Adrenal gland (tissue), 12 donors: ENCODE results near the gene EVPL. TPM values are rescaled to one million over a fixed set of nuclear protein-coding genes. Genes with fewer than 3 reads are reported as not detected.
"Not testable (repeated sequence)": the region's sequence is repeated elsewhere in the genome, so short reads cannot be mapped to it uniquely, and the experiment has no call there.

ENCODE experiments used
- DNase-seq, 7 donors: peaks; one replicate each; pipeline ENCODE4 v3.0.0-alpha.2; 2019 to 2020
- H3K27ac ChIP-seq, 5 donors: fragments of 200-600 bp; sonication (generic) in 4 of 5; 1 replicate in 3 of 5; 2 replicates in 2 of 5; pipeline versions ENCODE4 v1.5.1 to v1.8.0; 2016 to 2020; ENCODE audit warnings: mild to moderate bottlenecking in 1 of 5
- H3K27me3 ChIP-seq: fragments of 200-600 bp; 2 replicates; pipeline ENCODE4 v1.8.0; 2021
- H3K36me3 ChIP-seq, 2 donors: fragments of 200-600 bp; replicated peaks in 1 of 2; 1 replicate in 1 of 2; 2 replicates in 1 of 2; pipeline versions ENCODE4 v1.5.1 to v1.8.0; 2018 to 2022
- H3K4me1 ChIP-seq, 2 donors: fragments of 200-600 bp; replicated peaks in 1 of 2; 1 replicate in 1 of 2; 2 replicates in 1 of 2; pipeline versions ENCODE4 v1.5.1 to v1.8.0; 2018 to 2021
- H3K4me3 ChIP-seq, 4 donors: fragments of 200-600 bp; sonication (generic) in 3 of 4; one replicate each; pipeline ENCODE4 v1.5.1; 2016 to 2018
- H3K9me3 ChIP-seq, 3 donors: fragments of 200-600 bp; sonication (generic) in 1 of 3; replicated peaks in 1 of 3; 1 replicate in 2 of 3; 2 replicates in 1 of 3; pipeline versions ENCODE4 v1.5.1 to v1.8.0; 2016 to 2021
- CTCF ChIP-seq, 6 experiments: fragments of 450-650 bp in 4 of 6; fragments of 200-600 bp in 2 of 6; sonication (generic) in 1 of 6; IDR thresholded peaks; 1 replicate in 5 of 6; 2 replicates in 1 of 6; pipeline versions ENCODE4 v1.5.1 to v1.8.0; 2016 to 2021; ENCODE audit warnings: antibody characterized with exemption in 6 of 6, mild to moderate bottlenecking in 2 of 6, moderate library complexity in 1 of 6
- POLR2A ChIP-seq, 2 donors: fragments of 450-650 bp; IDR thresholded peaks; one replicate each; pipeline ENCODE4 v1.6.1; 2017; ENCODE audit warnings: antibody characterized with exemption in 2 of 2, mild to moderate bottlenecking in 2 of 2, moderate library complexity in 1 of 2
- WGBS, 4 donors: extraction: QIAGEN DNeasy Blood & Tissue Kit in 2 of 4; methylation state at CpG; one replicate each; pipeline versions ENCODE4 v1.1.5 to v1.1.7; 2013 to 2017; 5-methylcytosine and 5-hydroxymethylcytosine counted together
- intact Hi-C, 2 donors: fragments of 100-400 bp; cut with DNase I; formaldehyde crosslinking; loops; one replicate each; pipeline versions ENCODE4 v1.14.1 to v1.15.0; 2022 to 2023
- polyA plus RNA-seq, 3 donors: library from polyadenylated mRNA; stranded (reverse); fragments of 200-250 nt in 2 of 3; fragments of 350-450 nt in 1 of 3; fragmentation: Illumina TruSeq in 1 of 3; extraction: RNeasy Lipid Tissue Mini Kit (QIAGEN cat#74804) in 1 of 3; gene quantifications; one replicate each; pipeline ENCODE4 v1.2.3, GENCODE V29; 2013 to 2014
- total RNA-seq, 9 donors: library from RNA; depleted of rRNA in 4 of 9; stranded (reverse); fragments of >200 nt in 4 of 9; fragments of 120-200 nt in 1 of 9; fragmentation: NEBNext Ultra II Directional in 1 of 9; extraction: Animal tissue kit (Norgen Biotek cat#: 25700) in 1 of 9; gene quantifications; one replicate each; pipeline versions ENCODE4 v1.1.0 to v1.2.4, GENCODE V29; 2013 to 2023
- donor health status: healthy with polysubstance abuse.
- donor health status: Bipolar disorder and iron deficiency.
- donor health status: DM: yes; HTN: yes; CAD: no.
- donor health status: DM: no; HTN: no; CAD: no.
- donor health status: DM: no; HTN: no; CAD: no.
- donor health status: DM: yes; HTN: yes; CAD: no.

The EVPL gene
- total and polyA plus RNA-seq, 12 donors = under 0.01 to 1.8 (median 0.27) TPM; not detected in 2

- no peaks in the 10 kb centered on the region for H3K9me3 ChIP-seq
- peaks cover 27 to 57% of the 10 kb centered on the region in 2 donors for H3K4me1 ChIP-seq
- TF ChIP-seq POLR2A (IDR thresholded peaks at IDR 0.05) = no peak
- no peak for TF ChIP-seq CTCF (IDR thresholded peaks at IDR 0.05)
- 48 to 53% (median 50%) methylated on average over 9 of the region's 9 CpGs for WGBS, 4 donors
- DNase-seq = peak in 1 of 7 donors; percentile 20
- intact Hi-C loops = no loop called here
- H3K27me3 ChIP-seq = no peaks in the 10 kb centered on the region
- peak overlapping the region in 1 of 4 donors; percentile 9 for H3K4me3 ChIP-seq
- peak overlapping the region in 4 of 5 donors; percentile 13 to 58 (median 26) for H3K27ac ChIP-seq
- peaks cover 0 to 17% of the 10 kb centered on the region in 2 donors for H3K36me3 ChIP-seq
Observed at GRCh38 chr17:75976175-75976848, 50.8 kb downstream of the EVPL start.

- H3K9me3 ChIP-seq = no peaks in the 10 kb centered on the region
- no peak for DNase-seq
- intact Hi-C loops = no loop called here
- no peaks in the 10 kb centered on the region for H3K27me3 ChIP-seq
- peaks cover 0 to 19% of the 10 kb centered on the region in 2 donors for H3K36me3 ChIP-seq
- TF ChIP-seq POLR2A (IDR thresholded peaks at IDR 0.05) = no peak
- TF ChIP-seq CTCF (IDR thresholded peaks at IDR 0.05) = no peak
- H3K4me3 ChIP-seq = peak overlapping the region in 1 of 4 donors; percentile 9
- WGBS, 4 donors = 44 to 59% (median 52%) methylated on average over 5 of the region's 5 CpGs
- H3K4me1 ChIP-seq = peaks cover 27 to 53% of the 10 kb centered on the region in 2 donors
- peak overlapping the region; percentile 13 to 58 (median 31) for H3K27ac ChIP-seq
Observed at GRCh38 chr17:75975757-75976174, 51.3 kb downstream of the EVPL start.

- H3K27me3 ChIP-seq, H3K4me3 ChIP-seq, DNase-seq, H3K9me3 ChIP-seq, intact Hi-C loops: not testable (repeated sequence)
- H3K27ac ChIP-seq = peak overlapping the region in 1 of 5 donors; percentile 21
- H3K36me3 ChIP-seq = peaks cover 0 to 19% of the 10 kb centered on the region in 2 donors
- WGBS, 4 donors = 95 to 96% (median 95%) methylated on average over 6 of the region's 6 CpGs
- H3K4me1 ChIP-seq = peaks cover 27 to 47% of the 10 kb centered on the region in 2 donors
Observed at GRCh38 chr17:75975187-75975586, 51.9 kb downstream of the EVPL start.

GRCh38 chr17:75970626-75971025 lies 56.5 kb downstream of the EVPL start:
- no peak for DNase-seq
- TF ChIP-seq CTCF (IDR thresholded peaks at IDR 0.05) (no peak), POLR2A (IDR thresholded peaks at IDR 0.05) (no peak)
- intact Hi-C loops = no loop called here
- Histone ChIP-seq H3K4me1 (peaks cover 2 to 13% of the 10 kb centered on the region in 2 donors), H3K27ac (peak overlapping the region in 2 of 5 donors; percentile 37 to 72), H3K27me3 (no peaks in the 10 kb centered on the region), H3K36me3 (peaks cover 0 to 19% of the 10 kb centered on the region in 2 donors), H3K4me3 (no peak overlapping the region), H3K9me3 (no peaks in the 10 kb centered on the region)
- WGBS, 4 donors = 90 to 97% (median 91%) methylated on average over 7 of the region's 7 CpGs
